ENCODE measurements around the gene PPM1N. TPM values are rescaled to one million over a fixed set of nuclear protein-coding genes. Genes with fewer than 3 reads are reported as not detected.

PPM1N gene
- total RNA-seq, 1 experiment from 2014 or later: 5.0 TPM

DNA sequence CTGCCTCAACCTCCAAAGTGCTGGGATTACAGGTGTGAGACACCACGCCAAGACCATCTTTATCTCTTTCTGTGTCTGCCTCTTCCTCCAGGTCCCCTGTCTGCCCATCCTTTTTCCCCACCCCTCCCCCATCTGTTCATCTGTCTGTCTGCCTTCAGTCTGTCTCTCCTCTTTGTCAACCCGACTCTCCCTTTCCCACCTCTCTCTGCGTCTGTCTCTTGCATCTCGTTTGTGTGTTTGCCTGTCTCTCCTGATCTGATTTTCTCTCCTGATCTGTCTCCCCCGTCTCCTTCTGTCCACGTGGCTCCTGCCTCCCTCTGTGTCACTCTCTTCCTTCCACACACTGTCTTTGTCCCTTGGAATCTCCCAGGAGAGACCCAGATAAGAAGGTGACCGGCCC, 19.0 kb downstream of the PPM1N start:
- no peak overlapping the region for H3K4me3 Mint-ChIP-seq (ENCODE audit: low read depth, unreplicated experiment)
- TF ChIP-seq, protein P1, sequence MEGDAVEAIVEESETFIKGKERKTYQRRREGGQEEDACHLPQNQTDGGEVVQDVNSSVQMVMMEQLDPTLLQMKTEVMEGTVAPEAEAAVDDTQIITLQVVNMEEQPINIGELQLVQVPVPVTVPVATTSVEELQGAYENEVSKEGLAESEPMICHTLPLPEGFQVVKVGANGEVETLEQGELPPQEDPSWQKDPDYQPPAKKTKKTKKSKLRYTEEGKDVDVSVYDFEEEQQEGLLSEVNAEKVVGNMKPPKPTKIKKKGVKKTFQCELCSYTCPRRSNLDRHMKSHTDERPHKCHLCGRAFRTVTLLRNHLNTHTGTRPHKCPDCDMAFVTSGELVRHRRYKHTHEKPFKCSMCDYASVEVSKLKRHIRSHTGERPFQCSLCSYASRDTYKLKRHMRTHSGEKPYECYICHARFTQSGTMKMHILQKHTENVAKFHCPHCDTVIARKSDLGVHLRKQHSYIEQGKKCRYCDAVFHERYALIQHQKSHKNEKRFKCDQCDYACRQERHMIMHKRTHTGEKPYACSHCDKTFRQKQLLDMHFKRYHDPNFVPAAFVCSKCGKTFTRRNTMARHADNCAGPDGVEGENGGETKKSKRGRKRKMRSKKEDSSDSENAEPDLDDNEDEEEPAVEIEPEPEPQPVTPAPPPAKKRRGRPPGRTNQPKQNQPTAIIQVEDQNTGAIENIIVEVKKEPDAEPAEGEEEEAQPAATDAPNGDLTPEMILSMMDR (IDR thresholded peaks at IDR 0.05; ENCODE audit: unreplicated experiment): no peak
- no peaks in the 10 kb centered on the region for H3K27me3 Mint-ChIP-seq (ENCODE audit: unreplicated experiment)
- CTCF ChIA-PET: no interaction called here
- H3K36me3 Mint-ChIP-seq (ENCODE audit: insufficient read depth, unreplicated experiment): peaks cover 91% of the 10 kb centered on the region
- DNase-seq: no peak
- no peaks in the 10 kb centered on the region for H3K9me3 Mint-ChIP-seq (ENCODE audit: low read depth, unreplicated experiment)
- intact Hi-C loops (cut with micrococcal nuclease; ENCODE audit: unreplicated experiment): no loop called here
- H3K4me1 Mint-ChIP-seq (ENCODE audit: low read depth, unreplicated experiment): peaks cover 63% of the 10 kb centered on the region
- peak overlapping the region; percentile 25 for H3K27ac Mint-ChIP-seq (ENCODE audit: unreplicated experiment)
- BruUV-seq (replicated peaks): no TSS peak

DNA sequence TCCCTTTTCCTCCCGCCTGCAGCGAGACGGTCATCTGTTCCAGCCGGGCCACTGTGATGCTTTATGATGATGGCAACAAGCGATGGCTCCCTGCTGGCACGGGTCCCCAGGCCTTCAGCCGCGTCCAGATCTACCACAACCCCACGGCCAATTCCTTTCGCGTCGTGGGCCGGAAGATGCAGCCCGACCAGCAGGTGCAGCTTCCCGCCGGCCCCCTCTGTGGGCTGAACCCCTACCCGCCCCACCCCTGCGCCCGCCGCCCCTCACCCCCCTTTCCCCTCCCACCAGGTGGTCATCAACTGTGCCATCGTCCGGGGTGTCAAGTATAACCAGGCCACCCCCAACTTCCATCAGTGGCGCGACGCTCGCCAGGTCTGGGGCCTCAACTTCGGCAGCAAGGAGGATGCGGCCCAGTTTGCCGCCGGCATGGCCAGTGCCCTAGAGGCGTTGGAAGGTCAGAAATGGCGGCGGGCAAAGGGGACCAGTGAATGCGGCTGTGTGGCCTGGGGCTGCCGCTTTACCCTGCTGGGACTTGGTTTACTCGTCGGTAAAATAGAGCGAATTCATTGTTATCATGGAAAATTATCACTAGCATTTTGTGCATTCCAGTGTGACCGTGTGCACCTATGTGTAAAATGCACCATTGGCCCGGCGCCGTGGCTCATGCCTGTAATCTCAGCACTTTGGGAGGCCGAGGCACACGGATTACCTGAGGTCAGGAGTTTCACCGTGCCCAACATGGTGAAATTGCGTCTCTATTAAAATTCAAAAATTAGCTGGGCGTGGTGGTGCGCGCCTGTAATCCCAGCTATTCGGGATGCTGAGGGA, 19.6 kb downstream of the PPM1N start:
- Mint-ChIP-seq H3K4me1 (ENCODE audit: low read depth, unreplicated experiment) (peaks cover 59% of the 10 kb centered on the region), H3K27me3 (ENCODE audit: unreplicated experiment) (no peaks in the 10 kb centered on the region), H3K9me3 (ENCODE audit: low read depth, unreplicated experiment) (no peaks in the 10 kb centered on the region), H3K4me3 (ENCODE audit: low read depth, unreplicated experiment) (no peak overlapping the region), H3K27ac (ENCODE audit: unreplicated experiment) (peak overlapping the region; percentile 25), H3K36me3 (ENCODE audit: insufficient read depth, unreplicated experiment) (peaks cover 94% of the 10 kb centered on the region)
- no TSS peak for BruUV-seq (replicated peaks)
- intact Hi-C loops (cut with micrococcal nuclease; ENCODE audit: unreplicated experiment): no loop called here
- TF ChIP-seq, protein P1 (IDR thresholded peaks at IDR 0.05; ENCODE audit: unreplicated experiment): no peak
- CTCF ChIA-PET: no interaction called here
- no peak for DNase-seq

DNA sequence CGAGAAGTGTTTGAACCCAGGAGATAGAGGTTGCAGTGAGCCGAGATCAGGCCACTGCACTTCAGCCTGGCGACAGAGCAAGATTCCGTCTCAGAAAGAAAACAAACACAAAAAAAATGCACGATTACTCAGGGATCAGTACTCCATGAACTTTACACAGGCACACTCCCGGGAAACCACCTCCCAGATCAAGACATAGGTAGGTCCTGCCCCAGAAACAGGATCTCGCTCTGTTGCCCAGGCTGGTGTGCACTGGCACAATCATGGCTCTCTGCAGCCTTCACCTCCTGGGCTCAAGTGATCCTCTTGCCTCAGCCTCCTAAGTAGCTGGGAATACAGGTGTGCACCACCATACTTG, 20.2 kb downstream of the PPM1N start:
- peaks cover 94% of the 10 kb centered on the region for H3K36me3 Mint-ChIP-seq (ENCODE audit: insufficient read depth, unreplicated experiment)
- intact Hi-C loops (cut with micrococcal nuclease; ENCODE audit: unreplicated experiment): no loop called here
- CTCF ChIA-PET: no interaction called here
- no peak for DNase-seq
- peaks cover 57% of the 10 kb centered on the region for H3K4me1 Mint-ChIP-seq (ENCODE audit: low read depth, unreplicated experiment)
- H3K27me3 Mint-ChIP-seq (ENCODE audit: unreplicated experiment): no peaks in the 10 kb centered on the region
- TF ChIP-seq, protein P1 (IDR thresholded peaks at IDR 0.05; ENCODE audit: unreplicated experiment): no peak
- H3K4me3 Mint-ChIP-seq (ENCODE audit: low read depth, unreplicated experiment): no peak overlapping the region
- no peak overlapping the region for H3K27ac Mint-ChIP-seq (ENCODE audit: unreplicated experiment)
- no TSS peak for BruUV-seq (replicated peaks)
- H3K9me3 Mint-ChIP-seq (ENCODE audit: low read depth, unreplicated experiment): no peaks in the 10 kb centered on the region

DNA sequence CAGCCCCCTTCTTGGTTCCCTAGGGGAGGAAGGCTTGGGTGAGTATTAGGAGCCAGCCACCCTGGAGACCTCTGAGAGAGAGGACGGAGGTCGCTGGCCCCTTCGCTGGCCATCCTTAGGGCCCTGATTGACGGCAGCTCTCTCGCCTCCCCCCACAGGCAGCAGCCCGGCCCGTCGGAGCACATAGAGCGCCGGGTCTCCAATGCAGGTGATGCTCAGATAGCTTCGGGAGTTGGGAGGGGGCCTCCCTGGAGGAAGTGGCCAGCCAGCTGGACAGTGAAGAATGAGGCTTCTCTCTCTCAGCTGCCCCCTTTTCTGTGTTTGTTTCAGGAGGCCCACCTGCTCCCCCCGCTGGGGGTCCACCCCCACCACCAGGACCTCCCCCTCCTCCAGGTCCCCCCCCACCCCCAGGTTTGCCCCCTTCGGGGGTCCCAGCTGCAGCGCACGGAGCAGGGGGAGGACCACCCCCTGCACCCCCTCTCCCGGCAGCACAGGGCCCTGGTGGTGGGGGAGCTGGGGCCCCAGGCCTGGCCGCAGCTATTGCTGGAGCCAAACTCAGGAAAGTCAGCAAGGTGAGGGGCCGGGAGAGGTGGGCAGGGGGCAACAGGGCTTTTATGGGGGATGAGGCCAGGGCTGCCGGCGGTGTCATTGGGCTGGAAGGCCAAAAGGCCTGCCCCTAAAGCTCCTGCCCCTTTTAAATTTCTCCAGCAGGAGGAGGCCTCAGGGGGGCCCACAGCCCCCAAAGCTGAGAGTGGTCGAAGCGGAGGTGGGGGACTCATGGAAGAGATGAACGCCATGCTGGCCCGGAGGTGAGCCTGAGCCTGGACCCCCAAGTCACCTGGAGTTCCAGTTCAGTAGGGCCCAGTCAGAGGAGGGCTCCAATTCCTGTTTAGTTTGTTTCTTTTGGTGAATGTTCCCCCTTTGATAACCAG, 24.0 kb downstream of the PPM1N start:
- intact Hi-C loops (cut with micrococcal nuclease; ENCODE audit: unreplicated experiment): loop anchor here (2.0 kb wide), 1 partner anchor 121 kb away; no protein-coding TSS in a partner anchor
- Mint-ChIP-seq H3K27ac (ENCODE audit: unreplicated experiment) (no peak overlapping the region), H3K36me3 (ENCODE audit: insufficient read depth, unreplicated experiment) (peaks cover 98% of the 10 kb centered on the region), H3K27me3 (ENCODE audit: unreplicated experiment) (no peaks in the 10 kb centered on the region), H3K4me3 (ENCODE audit: low read depth, unreplicated experiment) (no peak overlapping the region), H3K4me1 (ENCODE audit: low read depth, unreplicated experiment) (peaks cover 34% of the 10 kb centered on the region), H3K9me3 (ENCODE audit: low read depth, unreplicated experiment) (no peaks in the 10 kb centered on the region)
- TF ChIP-seq, protein P1 (IDR thresholded peaks at IDR 0.05; ENCODE audit: unreplicated experiment): no peak
- DNase-seq: no peak
- no TSS peak for BruUV-seq (replicated peaks)
- CTCF ChIA-PET: no interaction called here

Data from Calu3 (cell line).